Sigmoid colon (tissue), 7 donors: Measurements from ENCODE around the gene ATP6AP1. TPM values are rescaled to one million over a fixed set of nuclear protein-coding genes. Genes with fewer than 3 reads are reported as not detected.

Source experiments
- DNase-seq: peaks from one replicate; pipeline ENCODE4 v3.0.0-alpha.2; 2019
- H3K27ac ChIP-seq, 4 donors: fragments of 200-600 bp; sonication (generic); one replicate each; pipeline ENCODE4 v1.5.1; 2016 to 2019; ENCODE audit warnings: mild to moderate bottlenecking in 1 of 4
- H3K27me3 ChIP-seq, 3 donors: fragments of 200-600 bp; sonication (generic); one replicate each; pipeline ENCODE4 v1.5.1; 2019; ENCODE audit warnings: mild to moderate bottlenecking in 1 of 3
- H3K36me3 ChIP-seq, 4 donors: fragments of 200-600 bp; sonication (generic); one replicate each; pipeline ENCODE4 v1.5.1; 2016 to 2019
- H3K4me1 ChIP-seq, 4 donors: fragments of 200-600 bp; sonication (generic); one replicate each; pipeline ENCODE4 v1.5.1; 2017 to 2019
- H3K4me3 ChIP-seq, 4 donors: fragments of 200-600 bp; sonication (generic); one replicate each; pipeline ENCODE4 v1.5.1; 2017 to 2019; ENCODE audit warnings: mild to moderate bottlenecking in 2 of 4, moderate library complexity in 1 of 4
- H3K9me3 ChIP-seq, 4 donors: fragments of 200-600 bp in 3 of 4; sonication (generic) in 3 of 4; one replicate each; pipeline versions ENCODE4 v1.5.1 to v1.6.1; 2013 to 2019
- EP300 ChIP-seq, 4 donors: sonication (generic); formaldehyde crosslinking; IDR thresholded peaks; one replicate each; pipeline ENCODE4 v1.6.1; 2017; ENCODE audit warnings: antibody characterized with exemption in 4 of 4
- POLR2A ChIP-seq, 2 donors: fragments of 450-650 bp; IDR thresholded peaks; one replicate each; pipeline ENCODE4 v1.6.1; 2016; ENCODE audit warnings: antibody characterized with exemption in 2 of 2, mild to moderate bottlenecking in 2 of 2, moderate library complexity in 2 of 2
- POLR2AphosphoS5 ChIP-seq, 4 donors: sonication (generic); formaldehyde crosslinking; IDR thresholded peaks; one replicate each; pipeline ENCODE4 v1.6.1; 2017; ENCODE audit warnings: antibody characterized with exemption in 4 of 4
- WGBS, 2 donors: extraction: QIAGEN DNeasy Blood & Tissue Kit; methylation state at CpG; one replicate each; pipeline ENCODE4 v1.1.7; 2013; 5-methylcytosine and 5-hydroxymethylcytosine counted together
- intact Hi-C: fragments of 100-400 bp; cut with DNase I; formaldehyde crosslinking; loops from one replicate; pipeline ENCODE4 v1.15.1; 2023
- polyA plus RNA-seq, 3 donors: library from polyadenylated mRNA; stranded (reverse); fragments of 200-250 nt; gene quantifications; one replicate each; pipeline ENCODE4 v1.2.3, GENCODE V29; 2013
- total RNA-seq, 4 donors: library from RNA; depleted of rRNA; stranded (reverse); fragments of >200 nt; gene quantifications; one replicate each; pipeline ENCODE4 v1.1.0, GENCODE V29; 2016
- TF ChIP-seq, protein P1 (sequence below), 4 experiments: fragments of 450-650 bp in 3 of 4; fragments of 200-600 bp in 1 of 4; IDR thresholded peaks; one replicate each; pipeline ENCODE4 v1.5.1; 2016 to 2019; ENCODE audit warnings: antibody characterized with exemption in 4 of 4, mild to moderate bottlenecking in 3 of 4, moderate library complexity in 2 of 4
- donor health status: healthy with polysubstance abuse.
- donor health status: Bipolar disorder and iron deficiency.
- donor health status: healthy.

Gene ATP6AP1, protein sequence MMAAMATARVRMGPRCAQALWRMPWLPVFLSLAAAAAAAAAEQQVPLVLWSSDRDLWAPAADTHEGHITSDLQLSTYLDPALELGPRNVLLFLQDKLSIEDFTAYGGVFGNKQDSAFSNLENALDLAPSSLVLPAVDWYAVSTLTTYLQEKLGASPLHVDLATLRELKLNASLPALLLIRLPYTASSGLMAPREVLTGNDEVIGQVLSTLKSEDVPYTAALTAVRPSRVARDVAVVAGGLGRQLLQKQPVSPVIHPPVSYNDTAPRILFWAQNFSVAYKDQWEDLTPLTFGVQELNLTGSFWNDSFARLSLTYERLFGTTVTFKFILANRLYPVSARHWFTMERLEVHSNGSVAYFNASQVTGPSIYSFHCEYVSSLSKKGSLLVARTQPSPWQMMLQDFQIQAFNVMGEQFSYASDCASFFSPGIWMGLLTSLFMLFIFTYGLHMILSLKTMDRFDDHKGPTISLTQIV
- total RNA-seq = 10 to 100 TPM; 16.5 to 54.6 (median 27.0) TPM
- polyA plus RNA-seq = 10 to 100 TPM; 18.6 to 87.7 (median 39.1) TPM

DNA sequence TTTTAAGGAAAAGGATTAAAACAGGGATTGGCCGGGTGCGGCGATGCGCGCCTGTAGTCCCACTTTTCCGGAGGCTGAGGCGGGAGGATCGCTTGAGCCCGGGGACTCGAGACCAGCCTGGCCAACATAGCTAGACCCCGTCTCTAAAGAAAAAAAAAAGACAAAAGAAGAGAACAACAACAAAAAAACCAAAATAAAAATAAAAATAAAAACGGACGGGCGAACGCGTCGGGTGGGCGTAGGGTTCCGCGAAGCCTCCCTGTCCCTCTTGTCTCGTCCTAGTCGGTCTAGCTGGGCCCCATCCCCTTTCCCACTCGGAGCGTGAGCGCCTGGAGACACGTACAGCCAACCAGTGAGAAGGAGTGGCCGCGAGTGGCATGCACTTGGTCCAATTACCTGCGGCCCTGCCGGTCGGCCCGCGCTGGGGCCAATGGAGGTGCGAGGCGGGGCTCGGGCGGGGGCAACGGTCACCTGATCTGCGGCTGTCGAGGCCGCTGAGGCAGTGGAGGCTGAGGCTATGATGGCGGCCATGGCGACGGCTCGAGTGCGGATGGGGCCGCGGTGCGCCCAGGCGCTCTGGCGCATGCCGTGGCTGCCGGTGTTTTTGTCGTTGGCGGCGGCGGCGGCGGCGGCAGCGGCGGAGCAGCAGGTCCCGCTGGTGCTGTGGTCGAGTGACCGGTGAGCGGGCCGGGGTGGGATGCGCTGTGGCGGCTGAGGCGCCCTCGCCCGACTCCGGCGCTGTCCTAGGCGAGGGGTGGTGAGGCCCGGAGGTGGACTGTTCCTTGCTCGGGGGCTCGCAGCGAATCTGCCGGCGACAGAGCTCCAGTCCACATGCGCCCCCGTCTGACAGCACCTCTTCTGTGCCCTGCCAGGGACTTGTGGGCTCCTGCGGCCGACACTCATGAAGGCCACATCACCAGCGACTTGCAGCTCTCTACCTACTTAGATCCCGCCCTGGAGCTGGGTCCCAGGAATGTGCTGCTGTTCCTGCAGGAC, at the start of gene ATP6AP1:
TSS of gene ATP6AP1 (plus strand) at position 502 of the 996 bp plus-strand sequence. CDS start at position 518, 16 bp downstream.
- WGBS, 2 donors = 6 to 9% methylated on average over 87 of the region's 87 CpGs
- peak; percentile 60 to 81 (median 76) for TF ChIP-seq POLR2AphosphoS5 (IDR thresholded peaks at IDR 0.05)
- no peak for TF ChIP-seq POLR2A (IDR thresholded peaks at IDR 0.05)
- Histone ChIP-seq H3K27ac (peak within 1 kb of the TSS; percentile 80 to 87 (median 84)), H3K9me3 (no peaks in the 10 kb centered on the region), H3K4me3 (peak within 1 kb of the TSS; percentile 73 to 79 (median 74)), H3K27me3 (no peaks in the 10 kb centered on the region), H3K4me1 (peaks cover 0 to 25% (median 15%) of the 10 kb centered on the region in 4 donors), H3K36me3 (peaks cover 0 to 19% (median 0%) of the 10 kb centered on the region in 4 donors)
- DNase-seq = peak; percentile 97
- intact Hi-C loops = no loop called here

DNA sequence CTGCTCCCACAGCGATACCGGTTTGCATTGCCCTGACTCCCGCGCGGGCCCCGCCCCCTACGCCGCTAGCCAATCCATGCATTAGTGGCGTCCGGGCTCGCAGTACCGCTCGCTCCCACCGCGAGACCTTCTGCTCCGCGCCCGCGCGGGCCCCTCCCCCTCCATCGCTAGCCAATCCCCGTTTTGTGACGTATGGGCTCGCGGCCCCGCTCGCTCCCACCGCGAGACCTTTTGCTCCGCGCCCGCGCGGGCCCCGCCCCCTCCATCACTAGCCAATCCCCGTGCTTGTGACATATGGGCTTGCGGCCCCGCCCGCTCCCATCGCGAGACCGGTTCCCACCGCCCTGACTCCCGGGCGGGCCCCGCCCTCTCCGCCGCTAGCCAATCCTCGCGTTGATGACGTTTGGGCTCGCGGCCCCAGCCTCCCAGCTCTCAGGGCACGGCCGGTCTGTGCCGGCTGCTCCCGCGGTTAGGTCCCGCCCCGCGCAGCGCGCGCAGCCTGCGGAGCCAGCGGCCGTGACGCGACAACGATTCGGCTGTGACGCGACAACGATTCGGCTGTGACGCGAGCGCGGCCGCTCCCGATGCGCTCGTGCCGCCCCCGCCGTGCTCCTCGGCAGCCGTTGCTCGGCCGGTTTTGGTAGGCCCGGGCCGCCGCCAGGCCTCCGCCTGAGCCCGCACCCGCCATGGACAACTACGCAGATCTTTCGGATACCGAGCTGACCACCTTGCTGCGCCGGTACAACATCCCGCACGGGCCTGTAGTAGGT, 49.5 kb upstream of the ATP6AP1 start, which contains the start of gene EMD:
TSS of gene EMD (plus strand) at position 497 of the 770 bp plus-strand sequence. CDS start at position 687, 190 bp downstream.
- peak within 1 kb of the TSS; percentile 55 to 86 (median 77) for H3K4me3 ChIP-seq
- H3K27me3 ChIP-seq = no peaks in the 10 kb centered on the region
- no peaks in the 10 kb centered on the region for H3K9me3 ChIP-seq
- H3K36me3 ChIP-seq = peaks cover 0 to 4% (median 0%) of the 10 kb centered on the region in 4 donors
- H3K27ac ChIP-seq = peak within 1 kb of the TSS; percentile 98 to 100 (median 98)
- H3K4me1 ChIP-seq = peaks cover 0 to 40% (median 27%) of the 10 kb centered on the region in 4 donors
- peak; percentile 99 for DNase-seq
- peak; percentile 71 to 82 for TF ChIP-seq POLR2A (IDR thresholded peaks at IDR 0.05)
- TF ChIP-seq EP300 (IDR thresholded peaks at IDR 0.05) = peak in 2 of 4 donors; percentile 17 to 45
- TF ChIP-seq, protein P1, sequence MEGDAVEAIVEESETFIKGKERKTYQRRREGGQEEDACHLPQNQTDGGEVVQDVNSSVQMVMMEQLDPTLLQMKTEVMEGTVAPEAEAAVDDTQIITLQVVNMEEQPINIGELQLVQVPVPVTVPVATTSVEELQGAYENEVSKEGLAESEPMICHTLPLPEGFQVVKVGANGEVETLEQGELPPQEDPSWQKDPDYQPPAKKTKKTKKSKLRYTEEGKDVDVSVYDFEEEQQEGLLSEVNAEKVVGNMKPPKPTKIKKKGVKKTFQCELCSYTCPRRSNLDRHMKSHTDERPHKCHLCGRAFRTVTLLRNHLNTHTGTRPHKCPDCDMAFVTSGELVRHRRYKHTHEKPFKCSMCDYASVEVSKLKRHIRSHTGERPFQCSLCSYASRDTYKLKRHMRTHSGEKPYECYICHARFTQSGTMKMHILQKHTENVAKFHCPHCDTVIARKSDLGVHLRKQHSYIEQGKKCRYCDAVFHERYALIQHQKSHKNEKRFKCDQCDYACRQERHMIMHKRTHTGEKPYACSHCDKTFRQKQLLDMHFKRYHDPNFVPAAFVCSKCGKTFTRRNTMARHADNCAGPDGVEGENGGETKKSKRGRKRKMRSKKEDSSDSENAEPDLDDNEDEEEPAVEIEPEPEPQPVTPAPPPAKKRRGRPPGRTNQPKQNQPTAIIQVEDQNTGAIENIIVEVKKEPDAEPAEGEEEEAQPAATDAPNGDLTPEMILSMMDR (IDR thresholded peaks at IDR 0.05) = no peak
- peak in 3 of 4 donors; percentile 89 to 96 (median 92) for TF ChIP-seq POLR2AphosphoS5 (IDR thresholded peaks at IDR 0.05)
- intact Hi-C loops = no loop called here
- WGBS, 2 donors = 0 to 1% methylated on average over 103 of the region's 103 CpGs

DNA sequence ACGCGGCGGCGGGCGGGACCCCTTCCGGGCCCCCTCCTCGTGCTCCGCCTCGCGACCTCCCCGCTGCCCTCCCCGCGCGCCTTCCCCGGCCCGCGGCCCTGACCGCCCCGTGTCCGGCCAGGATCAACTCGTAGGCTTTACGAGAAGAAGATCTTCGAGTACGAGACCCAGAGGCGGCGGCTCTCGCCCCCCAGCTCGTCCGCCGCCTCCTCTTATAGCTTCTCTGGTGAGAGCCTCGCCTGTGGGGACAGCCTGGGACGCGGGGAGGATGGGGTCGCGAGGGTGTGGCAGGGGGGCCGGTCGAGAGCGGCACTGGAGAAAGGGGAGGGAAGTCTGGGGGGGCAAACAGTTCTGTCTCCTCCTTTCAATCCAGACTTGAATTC, 48.9 kb upstream of the ATP6AP1 start:
- Histone ChIP-seq H3K27me3 (no peaks in the 10 kb centered on the region), H3K4me1 (peaks cover 0 to 46% (median 30%) of the 10 kb centered on the region in 4 donors), H3K9me3 (no peaks in the 10 kb centered on the region), H3K36me3 (peaks cover 0 to 4% (median 0%) of the 10 kb centered on the region in 4 donors), H3K4me3 (peak overlapping the region; percentile 55 to 86 (median 77)), H3K27ac (peak overlapping the region; percentile 90 to 100 (median 96))
- TF ChIP-seq, protein P1 (IDR thresholded peaks at IDR 0.05) = no peak
- TF ChIP-seq POLR2AphosphoS5 (IDR thresholded peaks at IDR 0.05) = no peak
- no peak for TF ChIP-seq EP300 (IDR thresholded peaks at IDR 0.05)
- TF ChIP-seq POLR2A (IDR thresholded peaks at IDR 0.05) = no peak
- WGBS, 2 donors = 1% methylated on average over 38 of the region's 38 CpGs
- intact Hi-C loops = no loop called here
- no peak for DNase-seq

DNA sequence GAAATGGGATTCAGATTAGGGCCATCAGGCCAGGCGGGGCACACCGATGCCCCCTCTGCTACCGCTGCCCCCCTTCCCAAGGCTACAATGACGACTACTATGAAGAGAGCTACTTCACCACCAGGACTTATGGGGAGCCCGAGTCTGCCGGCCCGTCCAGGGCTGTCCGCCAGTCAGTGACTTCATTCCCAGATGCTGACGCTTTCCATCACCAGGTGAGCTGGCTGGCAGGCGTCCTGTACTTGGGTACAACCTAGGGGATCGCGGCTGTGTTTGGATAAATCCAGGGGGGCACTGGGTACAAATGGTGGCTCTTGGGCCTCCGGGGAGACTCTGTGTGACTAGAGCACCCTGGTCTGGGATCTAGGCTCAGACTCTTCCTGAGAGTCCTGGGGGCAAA, 48.3 kb upstream of the ATP6AP1 start:
- Histone ChIP-seq H3K27ac (peak overlapping the region; percentile 90 to 100 (median 96)), H3K4me1 (peaks cover 0 to 48% (median 30%) of the 10 kb centered on the region in 4 donors), H3K9me3 (no peaks in the 10 kb centered on the region), H3K27me3 (no peaks in the 10 kb centered on the region), H3K36me3 (peaks cover 0 to 4% (median 0%) of the 10 kb centered on the region in 4 donors), H3K4me3 (peak overlapping the region; percentile 55 to 86 (median 77))
- DNase-seq = peak; percentile 75
- intact Hi-C loops = no loop called here
- WGBS, 2 donors = 25 to 49% methylated on average over 13 of the region's 13 CpGs
- TF ChIP-seq POLR2AphosphoS5 (IDR thresholded peaks at IDR 0.05) = peak in 1 of 4 donors; percentile 21
- TF ChIP-seq, protein P1 (IDR thresholded peaks at IDR 0.05) = no peak
